DMS79 (cell line): Measurements from ENCODE around the gene MORN1.

Experiments
- DNase-seq: peaks from one replicate; lab custom pipeline; 2025; lab: John Stamatoyannopoulos, UW

MORN1 gene

GRCh38 chr1:2352341-2352896 is 38.9 kb downstream of the MORN1 start:
- DNase-seq, result no peak

- no peak for DNase-seq
Measured at GRCh38 chr1:2351723-2352122, 39.6 kb downstream of the MORN1 start.

- no peak for DNase-seq
Measured at GRCh38 chr1:2350911-2351655, 40.3 kb downstream of the MORN1 start.

GRCh38 chr1:2350501-2350900 is 40.9 kb downstream of the MORN1 start:
- DNase-seq, result no peak

- no peak for DNase-seq
Measured at GRCh38 chr1:2349806-2350205, 41.5 kb downstream of the MORN1 start.

- DNase-seq, result no peak
Measured at GRCh38 chr1:2348346-2349325, 42.7 kb downstream of the MORN1 start.

GRCh38 chr1:2347896-2348295 is 43.5 kb downstream of the MORN1 start:
- no peak for DNase-seq

- no peak for DNase-seq
Measured at GRCh38 chr1:2347409-2347785, 44.0 kb downstream of the MORN1 start.

- no peak for DNase-seq
Measured at GRCh38 chr1:2346691-2347408, 44.5 kb downstream of the MORN1 start.

GRCh38 chr1:2345297-2346075 is 45.9 kb downstream of the MORN1 start:
- DNase-seq, result no peak

GRCh38 chr1:2344744-2345296 is 46.5 kb downstream of the MORN1 start:
- no peak for DNase-seq

GRCh38 chr1:2344121-2344681 is 47.2 kb downstream of the MORN1 start:
- DNase-seq, result peak; percentile 60

- no peak for DNase-seq
Measured at GRCh38 chr1:2343023-2343935, 48.1 kb downstream of the MORN1 start.

- no peak for DNase-seq
Measured at GRCh38 chr1:2342384-2343022, 48.9 kb downstream of the MORN1 start.

- DNase-seq, result no peak
Measured at GRCh38 chr1:2341706-2342383, 49.5 kb downstream of the MORN1 start.

GRCh38 chr1:2340918-2341254 is 50.5 kb downstream of the MORN1 start:
- no peak for DNase-seq

- DNase-seq, result no peak
Measured at GRCh38 chr1:2340086-2340917, 51.1 kb downstream of the MORN1 start.
